CD4-positive, alpha-beta T cell treated with Interleukin-17A for 4 hours (primary cell): ENCODE results near the gene PNPLA7.

Experiments
- DNase-seq: peaks from one replicate; pipeline ENCODE4 v3.0.0-alpha.2; 2020; ENCODE audit warnings: mixed read lengths

Gene PNPLA7

DNA sequence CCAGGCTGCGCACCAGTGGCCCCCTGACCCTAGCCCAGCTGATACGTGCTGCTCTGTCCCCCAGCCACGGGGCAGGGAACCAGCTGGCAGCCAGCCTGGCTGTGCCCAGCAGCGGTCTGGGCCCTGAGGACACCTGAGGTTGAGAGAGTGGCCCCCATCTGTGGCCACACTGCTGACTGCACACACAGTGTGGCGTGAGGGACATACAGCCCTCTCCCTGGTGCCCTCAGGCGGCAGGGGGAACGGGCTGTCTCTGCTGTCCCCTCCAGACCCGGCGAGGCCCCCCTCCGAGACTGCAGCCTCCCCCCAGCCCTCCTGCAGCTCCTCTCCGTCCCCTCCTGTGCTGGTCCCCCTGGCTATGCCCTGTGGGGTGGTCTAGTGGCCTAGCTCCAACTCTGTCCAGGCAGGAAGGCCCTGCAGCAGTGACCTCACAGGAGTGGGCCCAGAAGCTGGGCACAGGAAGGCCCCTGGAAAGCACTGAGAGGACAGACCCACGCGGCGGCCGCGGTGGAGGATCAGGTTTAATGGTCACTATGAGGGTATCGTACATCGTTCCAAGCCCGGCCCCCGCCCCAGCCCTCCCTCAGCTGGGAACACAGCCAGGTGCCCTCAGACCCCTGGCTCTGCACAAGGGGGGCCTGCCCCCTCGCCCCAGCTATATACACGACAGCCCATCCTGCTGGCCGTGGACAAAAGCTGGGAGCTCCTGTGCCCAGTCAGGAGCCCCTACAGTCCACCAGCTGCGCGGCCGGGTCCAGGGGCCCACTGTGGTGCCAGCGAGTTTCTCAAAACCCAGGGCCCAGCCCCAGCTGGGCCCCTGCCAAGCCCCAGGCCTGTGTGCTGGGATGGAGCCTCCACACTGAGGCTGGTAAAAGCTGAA lies 102.2 kb downstream of the PNPLA7 start:
- DNase-seq = peak; percentile 2

DNA sequence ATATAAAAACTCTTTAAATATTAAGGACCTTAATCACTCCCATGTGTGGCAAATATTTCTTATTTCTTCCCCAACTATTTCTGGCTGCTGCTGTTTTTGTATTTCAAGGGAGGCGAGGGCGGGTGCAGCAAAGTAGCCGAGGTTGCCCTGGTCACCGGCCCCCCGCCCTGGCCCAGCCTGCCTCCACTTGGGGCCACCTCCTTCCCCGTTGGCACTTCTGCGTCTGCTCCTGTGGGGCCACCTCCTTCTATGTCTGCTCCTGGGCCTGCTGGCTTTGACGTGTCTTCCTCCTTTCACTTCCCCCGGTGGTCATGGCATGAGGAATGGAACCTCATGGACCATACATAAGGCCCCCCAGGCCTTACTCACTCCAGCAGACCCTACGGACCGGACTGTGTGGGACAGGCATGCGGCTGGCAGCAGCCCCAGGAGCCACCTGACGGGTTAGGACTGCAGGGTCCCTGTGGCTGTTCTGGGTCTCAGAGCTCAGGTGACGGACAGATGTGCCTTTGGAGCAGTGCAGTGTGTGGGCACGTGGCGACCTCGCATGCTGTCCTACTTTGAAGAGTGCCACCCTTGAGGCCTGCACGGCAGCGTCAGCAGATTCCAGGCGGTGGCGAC lies 103.2 kb downstream of the PNPLA7 start:
- no peak for DNase-seq

DNA sequence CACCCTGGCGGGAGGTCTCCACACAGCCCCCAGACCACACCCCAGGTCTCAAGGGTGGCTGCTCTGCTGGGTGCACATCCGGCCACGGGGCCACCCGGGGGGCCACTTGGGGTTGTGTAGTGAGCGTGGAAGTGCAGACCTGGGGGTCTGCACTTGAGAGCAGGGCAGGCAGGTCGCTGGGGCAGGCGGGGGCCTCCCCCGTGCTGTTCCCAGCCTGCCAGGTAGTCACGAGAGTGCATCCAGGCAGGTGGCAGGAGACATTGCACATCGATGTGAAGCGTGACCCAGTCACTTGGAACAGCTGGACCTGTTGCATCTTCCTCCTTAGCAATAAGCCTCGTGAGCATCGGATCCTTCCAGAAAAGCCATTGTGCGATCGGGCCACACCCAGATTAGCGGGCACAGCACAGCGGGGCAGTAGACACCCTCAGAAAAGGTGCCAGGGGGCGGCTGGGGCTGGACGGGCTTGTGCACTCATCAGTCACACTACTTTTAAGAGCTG lies 104.2 kb downstream of the PNPLA7 start:
- DNase-seq = no peak

DNA sequence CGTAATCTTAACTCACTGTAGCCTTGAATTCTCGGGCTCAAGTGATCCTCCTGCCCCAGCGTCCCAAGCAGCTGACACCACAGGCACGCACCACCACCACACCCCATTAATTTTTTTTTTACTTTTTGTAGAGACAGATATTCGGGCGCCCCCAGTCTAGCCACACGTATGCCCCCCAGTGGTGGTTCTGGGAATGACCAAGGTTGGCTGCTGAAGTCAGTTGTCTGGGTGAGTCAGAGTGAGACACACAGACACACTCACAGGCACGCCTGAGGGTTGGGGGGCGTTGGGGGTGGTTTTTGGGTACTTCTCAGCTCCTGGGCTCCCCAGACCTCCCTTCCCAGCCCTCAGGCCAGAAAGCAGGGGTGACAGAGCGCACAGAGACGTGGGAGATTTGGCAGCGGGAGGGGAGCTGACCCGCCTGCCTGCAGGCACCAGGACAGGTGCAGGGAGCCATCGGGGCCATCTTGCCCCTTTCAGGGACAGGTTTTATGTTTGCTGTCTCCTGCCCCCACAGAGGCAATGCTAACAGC lies 104.9 kb downstream of the PNPLA7 start:
- DNase-seq = peak; percentile 92

DNA sequence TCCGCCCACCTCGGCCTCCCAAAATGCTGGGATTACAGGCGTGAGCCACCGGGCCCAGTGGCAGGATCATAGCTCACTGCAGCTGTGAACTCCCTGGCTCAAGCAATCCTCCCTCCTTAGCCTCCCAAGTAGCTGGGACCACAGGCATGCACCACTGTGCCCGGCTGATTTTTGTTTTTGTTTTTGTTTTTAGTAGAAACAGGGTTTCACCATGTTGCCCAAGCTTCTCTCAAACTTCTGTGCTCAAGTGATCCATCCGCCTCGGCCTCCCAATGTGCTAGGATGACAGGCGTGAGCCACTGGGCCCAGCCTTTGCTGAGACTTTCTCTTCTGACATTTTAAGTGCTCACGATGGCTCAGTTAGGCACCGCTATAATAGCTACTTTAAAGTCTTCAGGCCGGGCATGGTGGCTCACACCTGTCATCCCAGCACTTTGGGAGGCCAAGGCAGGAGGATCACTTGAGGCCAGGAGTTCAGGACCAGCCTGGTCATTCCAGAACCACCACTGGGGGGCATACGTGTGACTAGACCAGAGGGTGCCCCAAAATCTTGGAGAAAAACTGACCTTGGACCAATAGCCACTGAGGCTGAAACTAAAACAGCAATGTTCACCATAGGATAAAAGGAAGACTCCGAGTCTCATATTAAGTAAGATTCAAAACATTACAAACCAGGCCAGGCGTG lies 106.0 kb downstream of the PNPLA7 start:
- no peak for DNase-seq

DNA sequence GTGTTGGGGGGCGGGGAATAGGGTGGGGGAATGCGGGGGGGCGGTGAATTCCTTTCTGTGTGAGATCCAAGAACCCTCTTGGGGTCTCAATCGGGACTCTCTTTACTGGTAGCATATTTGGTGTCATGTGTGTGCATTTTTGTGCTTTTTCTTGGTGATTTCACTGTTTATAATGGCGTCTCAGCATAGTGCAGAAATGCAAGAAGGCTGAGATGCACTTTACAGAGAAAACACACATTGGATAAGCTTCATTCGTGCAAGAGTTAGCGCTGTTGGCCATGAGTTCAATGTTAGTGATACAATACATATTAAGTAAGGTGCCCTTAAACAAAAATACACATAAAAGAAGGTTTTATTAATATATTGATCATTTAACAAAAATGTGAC lies 108.3 kb downstream of the PNPLA7 start:
- no peak for DNase-seq

DNA sequence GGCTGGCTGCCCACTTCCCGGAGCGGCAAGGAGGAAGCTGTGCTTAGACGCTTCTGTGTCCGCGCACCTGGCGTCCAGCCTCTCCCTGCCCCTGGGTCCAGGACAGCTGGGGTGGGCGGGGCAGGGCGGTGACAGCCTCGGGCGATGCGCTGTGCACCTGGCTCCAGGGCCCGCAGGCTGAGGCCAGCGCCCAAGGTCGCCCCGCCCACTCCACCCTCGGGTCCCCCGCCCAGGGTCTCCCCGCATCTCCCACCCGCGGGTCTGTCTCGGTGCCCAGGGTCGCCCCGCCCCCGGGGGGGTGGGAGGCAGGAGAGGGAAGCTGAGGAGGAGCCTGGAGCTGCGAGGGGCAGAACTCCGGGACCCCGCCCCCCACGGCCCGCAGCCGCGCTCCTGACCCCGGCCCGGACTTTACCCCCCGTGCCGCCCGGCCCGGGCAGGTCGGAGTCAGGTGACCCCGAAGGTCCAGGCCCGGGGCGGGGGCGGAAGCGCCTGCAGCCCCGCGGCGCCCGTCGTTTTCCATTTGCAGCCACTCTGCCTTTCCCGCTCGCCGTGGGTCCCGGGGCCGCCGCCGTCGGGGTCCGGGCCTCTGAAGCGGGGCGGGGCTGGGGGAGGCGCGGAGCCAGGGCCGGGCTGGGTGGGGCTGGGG lies 108.8 kb downstream of the PNPLA7 start, which contains the start of gene ENTPD8:
Gene ENTPD8 (minus strand): TSS at position 69 of the 646 bp plus-strand sequence. CDS start 3,072 bp downstream, outside the sequence.
- DNase-seq = peak; percentile 35

DNA sequence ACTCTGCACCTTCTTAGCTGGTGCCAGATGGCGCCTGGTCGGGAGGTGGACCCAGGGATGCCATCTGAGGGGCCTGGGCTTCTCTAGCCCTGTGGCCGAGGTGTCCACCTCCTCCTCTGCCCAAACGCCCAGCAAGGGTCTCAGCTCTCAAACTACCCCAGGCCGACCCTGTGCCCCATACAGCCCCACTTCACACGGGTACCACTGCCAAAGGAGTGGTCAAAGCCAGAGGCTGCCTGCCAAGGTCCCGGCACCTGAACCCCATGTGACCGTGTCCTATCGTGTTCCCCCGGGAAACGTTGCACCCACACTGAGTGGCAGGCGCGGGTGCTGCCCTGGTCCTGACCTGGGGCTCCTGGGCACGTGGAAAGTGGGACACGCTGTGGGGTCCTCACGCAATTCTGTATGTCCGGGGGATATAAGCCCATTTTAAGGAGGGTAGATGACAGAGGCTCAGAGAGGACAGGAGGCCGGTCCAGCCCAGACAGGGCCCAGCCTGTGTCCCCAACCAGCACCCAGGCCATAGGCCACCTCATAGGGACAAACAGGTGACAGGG lies 111.0 kb downstream of the PNPLA7 start:
- peak; percentile 2 for DNase-seq

DNA sequence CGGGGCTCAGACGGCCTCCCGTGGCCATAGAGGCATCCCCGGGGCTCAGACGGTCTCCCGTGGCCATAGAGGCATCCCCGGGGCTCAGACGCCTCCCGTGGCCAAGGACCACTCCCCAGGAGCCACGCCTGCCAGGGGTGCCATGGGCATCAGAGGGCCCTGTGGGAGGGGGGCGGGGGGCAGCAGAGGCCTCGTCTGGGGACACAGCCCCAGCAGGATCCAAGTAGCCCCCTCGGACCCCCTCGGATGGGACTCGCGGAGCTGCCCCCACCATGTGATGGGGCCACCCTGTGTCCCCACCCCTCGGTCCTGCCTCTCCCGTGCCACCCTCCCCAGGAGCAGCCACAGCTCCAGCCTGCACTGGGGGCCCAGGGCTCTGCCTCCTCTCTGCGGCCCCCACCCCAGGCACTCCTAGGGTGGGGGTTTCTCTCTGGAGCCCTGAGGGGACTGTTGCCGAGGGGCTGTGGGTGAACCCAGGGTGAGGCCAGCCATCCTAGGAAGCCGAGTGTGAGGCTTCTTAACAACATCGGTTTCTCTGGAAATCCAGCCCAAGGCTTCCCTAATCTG lies 111.5 kb downstream of the PNPLA7 start:
- no peak for DNase-seq

DNA sequence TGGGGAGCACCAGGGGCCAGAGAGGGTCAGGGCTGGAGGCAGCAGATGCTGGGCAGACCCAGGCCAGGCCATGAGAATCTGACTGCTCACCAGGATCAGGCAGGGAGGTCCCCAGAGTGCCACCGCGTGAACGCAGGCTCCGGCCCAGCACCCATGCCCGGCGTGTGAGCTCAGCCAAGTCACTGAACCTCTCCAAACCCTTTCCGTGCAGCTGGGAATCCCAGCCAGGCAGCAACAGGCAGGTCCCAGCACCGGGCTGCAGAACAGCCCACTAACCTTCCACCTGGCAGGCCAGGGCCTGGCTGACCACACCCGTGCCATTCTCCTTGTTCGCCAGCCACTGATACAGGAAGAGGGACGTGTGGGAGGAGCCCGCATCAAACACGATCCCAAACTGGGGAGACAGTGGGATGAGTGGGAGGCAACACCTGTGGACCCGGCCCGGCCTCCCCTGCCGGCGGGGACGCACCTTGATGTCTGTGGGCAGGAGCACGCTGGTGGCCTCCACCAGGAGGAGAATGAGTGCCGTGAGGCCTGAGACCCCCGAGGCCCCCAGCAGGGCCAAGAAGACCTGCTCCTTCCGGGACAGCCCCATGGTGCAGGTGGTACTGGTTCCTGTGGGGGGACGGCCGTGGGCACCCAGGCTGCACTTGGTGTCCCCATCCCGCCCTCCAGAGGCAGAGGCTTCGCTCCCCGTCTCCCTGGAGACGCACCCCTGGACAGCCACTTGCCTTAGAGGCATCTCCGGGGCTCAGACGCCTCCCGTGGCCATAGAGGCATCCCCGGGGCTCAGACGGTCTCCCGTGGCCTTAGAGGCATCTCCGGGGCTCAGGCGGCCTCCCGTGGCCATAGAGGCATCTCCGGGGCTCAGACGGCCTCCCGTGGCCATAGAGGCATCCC lies 112.3 kb downstream of the PNPLA7 start:
- DNase-seq = no peak

DNA sequence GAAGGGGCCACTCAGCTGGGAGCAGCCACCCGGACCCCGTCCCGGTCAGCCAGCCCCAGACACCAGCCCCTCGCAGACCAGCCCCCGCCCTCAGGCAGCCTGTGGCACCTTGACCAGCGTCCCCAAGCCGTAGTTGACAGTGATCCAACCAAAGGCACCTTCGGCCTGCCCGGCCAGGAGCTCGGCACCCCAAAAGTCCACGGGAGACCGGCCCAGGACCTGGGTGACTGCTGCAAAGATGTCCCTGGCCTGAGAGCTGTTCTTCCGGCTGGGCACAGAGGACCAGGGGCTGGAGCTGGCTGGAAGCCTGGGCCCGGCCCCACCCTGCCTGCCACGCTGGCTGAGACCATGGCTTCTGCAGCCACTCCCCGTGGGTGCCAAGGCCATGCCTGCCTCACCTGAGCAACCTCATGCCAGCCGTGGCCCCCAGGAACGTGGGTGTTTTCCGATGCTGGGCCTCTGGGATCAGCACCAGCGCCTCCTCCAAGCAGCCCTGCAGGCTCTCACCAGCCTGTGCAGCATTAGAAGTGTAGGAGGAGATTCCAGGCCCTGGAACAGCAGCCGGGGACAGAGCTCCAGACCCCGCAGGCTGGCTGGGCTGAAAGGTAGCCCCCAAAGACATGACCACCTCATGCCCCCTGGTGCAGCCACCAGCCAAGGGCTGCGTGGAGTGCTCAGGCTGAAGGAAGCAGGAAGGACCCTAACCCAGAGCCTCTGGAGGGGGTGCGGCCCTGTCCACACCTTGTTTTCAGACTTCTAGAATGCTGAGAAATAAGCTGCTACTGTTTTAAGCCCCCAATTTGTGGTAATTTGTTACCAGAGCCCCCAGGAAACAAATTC lies 113.2 kb downstream of the PNPLA7 start:
- no peak for DNase-seq

DNA sequence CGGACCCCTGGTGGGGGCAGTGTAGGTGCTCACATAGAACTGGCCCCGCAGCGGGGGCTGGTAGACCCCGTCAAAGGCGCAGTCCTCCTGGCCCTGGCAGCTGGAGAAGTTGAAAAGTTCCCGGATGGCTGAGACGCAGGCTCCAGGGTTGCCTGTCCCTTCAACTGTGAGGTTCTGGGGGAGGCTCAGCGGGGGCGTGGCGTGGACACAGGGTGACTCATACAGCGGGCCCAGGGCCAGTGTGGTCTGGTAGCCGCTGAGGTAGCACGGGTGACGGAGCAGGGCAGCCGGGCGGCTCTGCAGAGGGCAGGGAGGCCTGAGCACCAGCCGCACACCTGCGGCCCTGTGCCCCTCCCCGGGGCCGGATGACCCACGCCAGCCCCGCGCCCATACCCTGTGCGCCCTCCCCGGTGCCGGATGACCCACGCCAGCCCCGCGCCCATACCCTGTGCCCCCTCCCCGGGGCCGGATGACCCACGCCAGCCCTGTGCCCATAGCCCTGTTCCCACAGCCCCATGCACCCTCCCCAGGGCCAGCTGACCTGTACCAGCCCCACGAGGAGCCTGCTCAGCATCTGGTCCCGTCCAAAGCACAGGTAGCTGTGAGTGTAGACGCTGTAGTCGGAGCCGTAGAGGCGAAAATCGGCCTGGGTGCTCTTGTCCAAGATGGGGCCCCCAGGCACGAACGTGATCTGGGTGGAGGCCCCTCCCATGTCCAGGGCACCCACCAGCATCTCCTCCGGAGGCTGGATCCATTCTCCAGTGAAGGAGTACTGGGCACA lies 114.0 kb downstream of the PNPLA7 start:
- no peak for DNase-seq

DNA sequence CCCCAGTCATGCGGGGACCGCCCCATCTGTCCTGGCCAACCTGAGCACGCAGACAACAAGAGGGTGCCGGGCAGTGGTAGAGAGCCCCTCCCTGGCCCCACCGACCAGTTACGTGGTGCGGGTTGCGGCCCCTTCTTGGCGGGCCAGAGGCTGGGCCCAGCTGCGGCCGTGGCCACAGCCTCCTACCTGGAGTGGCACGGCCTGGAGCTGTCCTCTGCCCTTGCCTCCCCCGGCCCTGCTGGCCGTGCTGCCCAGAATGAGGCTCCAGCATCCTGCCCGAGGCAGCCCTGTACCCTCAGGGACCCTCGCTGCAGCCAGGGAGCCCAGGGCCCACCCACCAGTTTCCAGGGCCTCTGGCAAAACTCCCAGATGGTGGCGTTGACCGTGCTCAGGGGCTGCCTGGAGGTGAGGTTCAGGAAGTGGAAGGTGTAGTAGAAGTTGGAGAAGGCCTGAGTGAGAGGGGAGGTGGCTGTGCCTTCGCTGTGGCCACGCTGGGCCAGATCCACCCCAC lies 114.8 kb downstream of the PNPLA7 start:
- peak; percentile 1 for DNase-seq

DNA sequence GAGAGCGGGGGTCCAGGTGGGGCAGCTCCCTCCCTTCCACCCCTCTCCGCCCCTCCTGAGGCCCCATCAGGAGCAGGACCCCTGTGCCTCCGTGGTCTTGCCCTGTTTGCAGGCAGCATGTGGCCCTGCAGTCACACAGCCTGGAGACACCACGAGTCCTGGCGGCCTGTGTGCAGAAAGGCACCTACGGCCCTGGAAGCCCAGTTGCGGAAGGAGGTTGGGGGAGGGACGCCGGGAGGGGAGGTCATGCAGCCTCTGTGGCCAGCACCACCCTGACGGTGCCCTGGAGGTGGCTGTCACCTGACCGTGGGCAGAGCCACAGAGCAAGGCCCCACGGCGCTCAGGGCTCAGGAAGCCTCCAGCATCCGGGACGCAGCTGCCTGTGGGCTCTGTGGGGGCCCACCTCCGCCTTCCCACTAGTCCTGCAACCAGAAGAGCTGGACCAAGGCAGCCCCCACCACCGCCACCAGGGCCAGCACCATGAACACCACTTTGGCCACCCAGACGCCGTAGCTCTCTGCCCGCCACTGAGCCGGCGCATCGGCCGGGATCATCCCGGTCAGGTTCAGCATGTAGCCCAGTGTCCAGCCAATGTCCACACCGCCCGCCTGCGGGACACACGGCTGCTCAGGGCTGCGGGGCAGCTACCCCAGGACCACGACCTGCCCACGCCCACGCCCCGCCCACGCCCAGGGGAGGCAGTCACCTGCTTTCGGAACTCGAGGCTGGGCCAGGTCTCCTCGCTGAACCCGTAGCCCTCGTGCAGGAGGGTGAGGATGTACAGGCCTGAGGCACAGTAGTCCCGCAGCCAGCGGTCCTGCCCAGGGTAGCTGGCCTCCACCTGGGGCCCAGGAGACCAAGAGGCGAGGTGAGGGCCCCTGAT lies 115.5 kb downstream of the PNPLA7 start:
- no peak for DNase-seq

DNA sequence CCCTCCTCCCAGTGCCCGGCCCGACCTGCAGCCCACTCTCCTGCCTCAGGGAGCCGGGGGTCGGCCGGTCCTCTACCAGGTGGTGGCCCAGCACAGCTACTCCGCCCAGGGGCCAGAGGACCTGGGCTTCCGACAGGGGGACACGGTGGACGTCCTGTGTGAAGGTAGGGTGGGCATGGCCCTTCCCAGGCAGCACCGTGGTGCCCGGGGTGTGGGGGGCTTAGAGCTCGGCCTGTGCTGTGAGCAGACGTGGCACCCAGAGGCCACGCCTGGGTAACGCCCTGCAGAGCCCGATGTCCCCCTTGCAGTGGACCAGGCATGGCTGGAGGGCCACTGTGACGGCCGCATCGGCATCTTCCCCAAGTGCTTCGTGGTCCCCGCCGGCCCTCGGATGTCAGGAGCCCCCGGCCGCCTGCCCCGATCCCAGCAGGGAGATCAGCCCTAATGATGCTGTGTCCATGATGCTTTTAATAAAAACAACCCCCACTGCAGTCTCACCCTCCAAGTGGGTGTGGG lies 116.2 kb downstream of the PNPLA7 start:
- DNase-seq = no peak

DNA sequence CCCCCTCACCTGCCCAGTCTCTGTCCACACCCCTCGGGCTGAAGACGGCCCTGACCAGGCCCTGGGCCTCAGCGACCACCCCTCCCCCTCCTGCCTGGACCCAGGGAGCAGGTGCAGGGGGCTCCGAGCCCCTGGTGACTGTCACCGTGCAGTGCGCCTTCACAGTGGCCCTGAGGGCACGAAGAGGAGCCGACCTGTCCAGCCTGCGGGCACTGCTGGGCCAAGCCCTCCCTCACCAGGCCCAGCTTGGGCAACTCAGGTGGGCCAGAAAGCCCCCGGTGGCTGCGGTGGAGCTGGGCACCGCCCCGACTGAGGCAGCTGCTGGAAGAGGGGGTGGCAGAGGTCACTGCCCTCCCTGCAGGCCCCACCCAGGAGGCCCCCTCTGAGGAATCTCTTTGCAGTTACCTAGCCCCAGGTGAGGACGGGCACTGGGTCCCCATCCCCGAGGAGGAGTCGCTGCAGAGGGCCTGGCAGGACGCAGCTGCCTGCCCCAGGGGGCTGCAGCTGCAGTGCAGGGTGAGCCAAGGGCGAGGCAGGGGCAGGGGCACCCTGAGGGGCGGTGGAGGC lies 116.8 kb downstream of the PNPLA7 start:
- DNase-seq = no peak

DNA sequence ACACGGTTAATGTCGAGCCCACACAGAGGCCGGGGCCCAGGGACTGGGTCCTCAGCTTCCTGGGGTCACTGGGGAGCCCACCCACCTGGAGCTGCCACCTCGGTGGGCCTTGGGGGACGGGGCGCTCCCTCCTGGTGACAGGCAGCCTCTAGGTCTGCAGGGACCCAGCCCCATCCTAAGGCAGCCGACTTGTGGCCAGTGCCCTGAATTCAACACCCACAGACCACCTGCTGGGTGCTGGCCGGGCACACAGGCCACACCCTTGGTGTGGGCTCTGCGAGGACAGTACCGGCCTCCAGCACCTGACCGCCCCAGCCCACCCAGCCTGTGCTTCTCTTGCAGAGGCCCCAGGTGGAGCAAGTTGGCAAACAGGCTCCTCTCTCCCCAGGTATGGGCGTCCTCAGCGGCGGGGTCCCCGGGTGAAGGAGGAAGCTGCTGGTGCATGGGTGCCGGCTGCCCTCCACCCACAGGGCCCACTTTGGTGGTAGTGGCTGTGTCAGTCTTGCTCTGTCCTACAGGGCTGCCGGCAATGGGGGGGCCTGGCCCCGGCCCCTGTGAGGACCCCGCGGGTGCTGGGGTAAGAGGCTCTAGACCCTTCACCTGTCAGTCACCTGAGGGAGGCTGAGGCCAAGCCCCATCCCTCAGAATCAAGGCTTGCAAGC lies 117.4 kb downstream of the PNPLA7 start:
- DNase-seq = no peak
